Mesothelial cell of epicardium (in vitro differentiated cells): ENCODE data around the gene PHF21B. TPM values are rescaled to one million over a fixed set of nuclear protein-coding genes. Genes with fewer than 3 reads are reported as not detected.

Source experiments
- DNase-seq, 2 experiments: peaks; one replicate each; pipeline ENCODE4 v3.0.0; 2021; ENCODE audit warnings: low spot score in 2 of 2; ENCODE audit not compliant: unreplicated experiment in 2 of 2
- H3K27ac Mint-ChIP-seq: 2 replicates; pipeline ENCODE4 v1.8.0; 2021; ENCODE audit warnings: mixed read lengths
- H3K27me3 Mint-ChIP-seq: 2 replicates; pipeline ENCODE4 v1.8.0; 2021; ENCODE audit warnings: low read depth, mixed read lengths
- H3K36me3 Mint-ChIP-seq: 2 replicates; pipeline ENCODE4 v1.8.0; 2021; ENCODE audit warnings: mixed read lengths
- H3K4me1 Mint-ChIP-seq: 2 replicates; pipeline ENCODE4 v1.8.0; 2021; ENCODE audit warnings: mixed read lengths
- H3K4me3 Mint-ChIP-seq: 2 replicates; pipeline ENCODE4 v1.8.0; 2021; ENCODE audit warnings: mild to moderate bottlenecking, moderate library complexity, mixed read lengths
- H3K9me3 Mint-ChIP-seq: 2 replicates; pipeline ENCODE4 v1.8.0; 2021; ENCODE audit warnings: mixed read lengths
- total RNA-seq: library from RNA; stranded (reverse); gene quantifications from 3 replicates; pipeline ENCODE4 v1.2.1, GENCODE V29; 2021
- TF ChIP-seq, protein P1 (sequence below): fragments of 200-600 bp; sonication (generic); IDR thresholded peaks from one replicate; pipeline ENCODE4 v1.5.0; 2021; ENCODE audit warnings: antibody characterized with exemption; ENCODE audit not compliant: unreplicated experiment

Gene PHF21B
- total RNA-seq, 1 donor from 2014 or later, result 8.6 TPM

DNA sequence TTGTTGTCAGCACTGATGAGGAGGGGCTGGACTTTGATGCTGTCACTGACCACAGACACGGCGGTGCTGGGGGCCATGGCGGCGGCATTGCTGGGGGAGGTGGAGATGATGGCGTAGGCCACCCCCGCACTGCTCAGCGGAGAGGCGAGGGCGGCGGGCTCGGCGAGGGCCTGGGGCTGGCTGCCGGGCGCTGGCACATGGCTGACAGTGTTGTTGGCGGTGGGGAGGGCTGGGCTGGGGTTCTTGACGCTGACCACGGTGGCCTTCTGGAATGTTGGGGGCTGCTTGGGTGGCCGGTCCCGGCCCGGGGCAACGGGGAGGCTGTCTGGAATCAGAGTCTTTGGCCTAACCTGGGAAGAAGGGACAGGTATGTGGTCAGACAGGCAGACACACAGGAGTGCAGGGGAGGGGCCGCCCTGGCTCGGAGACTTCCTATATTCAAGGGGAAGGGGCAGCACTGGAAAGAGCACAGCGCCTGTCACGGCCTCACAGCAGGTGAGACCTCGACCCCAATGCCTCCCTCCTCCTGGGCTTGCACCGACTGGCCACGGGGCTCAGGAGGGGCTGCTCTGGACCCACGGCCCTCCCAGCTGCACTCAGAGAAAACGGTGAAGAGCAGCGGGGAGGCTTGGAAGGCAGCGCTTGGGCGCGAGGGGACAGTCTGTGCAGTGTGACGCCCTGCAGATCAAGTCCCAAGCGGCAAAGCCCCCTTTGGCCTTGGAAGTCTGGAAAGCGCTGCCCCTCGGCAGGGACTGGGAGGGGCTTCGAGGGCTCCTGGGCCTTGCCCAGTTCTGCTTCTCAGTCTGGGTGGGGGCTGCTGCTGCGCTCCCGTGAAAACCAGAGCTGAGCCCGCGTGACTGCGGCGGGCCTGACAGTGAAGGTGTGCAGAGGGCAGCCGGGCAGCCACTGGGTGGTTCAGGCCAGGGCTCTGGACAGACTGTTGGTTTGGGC is 93.2 kb downstream of the PHF21B start:
- TF ChIP-seq, protein P1, sequence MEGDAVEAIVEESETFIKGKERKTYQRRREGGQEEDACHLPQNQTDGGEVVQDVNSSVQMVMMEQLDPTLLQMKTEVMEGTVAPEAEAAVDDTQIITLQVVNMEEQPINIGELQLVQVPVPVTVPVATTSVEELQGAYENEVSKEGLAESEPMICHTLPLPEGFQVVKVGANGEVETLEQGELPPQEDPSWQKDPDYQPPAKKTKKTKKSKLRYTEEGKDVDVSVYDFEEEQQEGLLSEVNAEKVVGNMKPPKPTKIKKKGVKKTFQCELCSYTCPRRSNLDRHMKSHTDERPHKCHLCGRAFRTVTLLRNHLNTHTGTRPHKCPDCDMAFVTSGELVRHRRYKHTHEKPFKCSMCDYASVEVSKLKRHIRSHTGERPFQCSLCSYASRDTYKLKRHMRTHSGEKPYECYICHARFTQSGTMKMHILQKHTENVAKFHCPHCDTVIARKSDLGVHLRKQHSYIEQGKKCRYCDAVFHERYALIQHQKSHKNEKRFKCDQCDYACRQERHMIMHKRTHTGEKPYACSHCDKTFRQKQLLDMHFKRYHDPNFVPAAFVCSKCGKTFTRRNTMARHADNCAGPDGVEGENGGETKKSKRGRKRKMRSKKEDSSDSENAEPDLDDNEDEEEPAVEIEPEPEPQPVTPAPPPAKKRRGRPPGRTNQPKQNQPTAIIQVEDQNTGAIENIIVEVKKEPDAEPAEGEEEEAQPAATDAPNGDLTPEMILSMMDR, result no peak
- DNase-seq, result no peak
- Mint-ChIP-seq H3K36me3 (peaks cover 11% of the 10 kb centered on the region), H3K4me1 (no peaks in the 10 kb centered on the region), H3K9me3 (peaks cover 11% of the 10 kb centered on the region), H3K27me3 (peaks cover 24% of the 10 kb centered on the region), H3K4me3 (no peak overlapping the region), H3K27ac (no peak overlapping the region)

DNA sequence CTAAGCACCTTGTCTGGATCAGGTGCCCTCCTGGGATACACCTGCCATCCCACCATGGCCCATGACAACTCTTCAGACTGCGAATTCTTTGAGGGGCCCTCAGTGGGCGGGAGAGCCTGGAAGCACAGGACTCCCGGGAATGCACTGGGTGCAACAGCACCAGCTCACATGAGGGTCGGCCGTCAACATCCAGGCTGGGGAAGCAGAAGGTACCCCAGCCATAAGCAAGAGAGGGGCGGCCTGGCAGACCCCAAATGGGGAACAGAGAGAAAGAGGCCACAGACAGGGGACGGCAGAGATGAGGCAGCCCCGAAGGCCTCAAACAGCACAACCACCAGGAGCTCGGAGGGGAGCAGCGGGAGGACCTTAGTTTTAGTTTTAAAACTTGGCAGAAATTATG is 94.4 kb downstream of the PHF21B start:
- Mint-ChIP-seq H3K27me3 (peaks cover 20% of the 10 kb centered on the region), H3K4me1 (no peaks in the 10 kb centered on the region), H3K9me3 (peaks cover 18% of the 10 kb centered on the region), H3K27ac (no peak overlapping the region), H3K36me3 (peaks cover 22% of the 10 kb centered on the region), H3K4me3 (no peak overlapping the region)
- DNase-seq, result no peak
- TF ChIP-seq, protein P1, result no peak

DNA sequence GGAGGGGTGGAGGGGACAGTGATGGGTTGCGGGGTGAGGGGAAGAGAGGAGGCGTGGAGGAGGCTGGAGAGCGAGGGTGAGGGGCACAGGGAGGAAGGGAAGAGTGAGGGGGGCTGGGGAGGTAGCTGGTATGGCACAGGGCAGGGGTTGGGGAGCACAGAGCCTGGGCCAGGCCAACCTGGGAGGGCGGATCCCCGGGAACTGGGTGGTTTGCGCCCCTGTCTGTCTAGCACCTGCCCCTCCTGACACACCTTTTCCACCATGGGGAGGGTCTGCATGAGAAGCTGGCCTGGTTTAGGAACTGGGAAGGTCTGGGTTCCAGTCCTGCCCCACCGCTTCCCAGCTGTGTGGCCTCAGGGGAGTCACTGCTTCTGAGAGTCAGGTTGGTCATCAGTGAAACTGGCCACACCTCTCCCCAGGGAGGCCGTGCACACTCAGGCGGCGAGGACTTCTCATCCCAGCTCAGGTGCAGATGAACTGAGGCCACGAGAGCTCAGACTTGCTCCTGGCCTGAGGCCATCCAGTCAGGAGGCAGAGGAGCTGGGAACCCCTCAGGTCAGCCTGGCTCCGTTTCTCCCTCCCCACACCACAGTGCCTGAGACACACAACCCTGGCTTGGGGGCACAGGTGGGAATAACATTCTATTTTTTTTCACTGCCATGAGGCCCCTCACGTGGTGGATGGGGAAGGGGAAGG is 95.6 kb downstream of the PHF21B start:
- H3K36me3 Mint-ChIP-seq, result peaks cover 29% of the 10 kb centered on the region
- peaks cover 20% of the 10 kb centered on the region for H3K9me3 Mint-ChIP-seq
- H3K4me1 Mint-ChIP-seq, result no peaks in the 10 kb centered on the region
- H3K27ac Mint-ChIP-seq, result no peak overlapping the region
- H3K4me3 Mint-ChIP-seq, result no peak overlapping the region
- H3K27me3 Mint-ChIP-seq, result peaks cover 20% of the 10 kb centered on the region
- TF ChIP-seq, protein P1, result no peak
- DNase-seq, result no peak

DNA sequence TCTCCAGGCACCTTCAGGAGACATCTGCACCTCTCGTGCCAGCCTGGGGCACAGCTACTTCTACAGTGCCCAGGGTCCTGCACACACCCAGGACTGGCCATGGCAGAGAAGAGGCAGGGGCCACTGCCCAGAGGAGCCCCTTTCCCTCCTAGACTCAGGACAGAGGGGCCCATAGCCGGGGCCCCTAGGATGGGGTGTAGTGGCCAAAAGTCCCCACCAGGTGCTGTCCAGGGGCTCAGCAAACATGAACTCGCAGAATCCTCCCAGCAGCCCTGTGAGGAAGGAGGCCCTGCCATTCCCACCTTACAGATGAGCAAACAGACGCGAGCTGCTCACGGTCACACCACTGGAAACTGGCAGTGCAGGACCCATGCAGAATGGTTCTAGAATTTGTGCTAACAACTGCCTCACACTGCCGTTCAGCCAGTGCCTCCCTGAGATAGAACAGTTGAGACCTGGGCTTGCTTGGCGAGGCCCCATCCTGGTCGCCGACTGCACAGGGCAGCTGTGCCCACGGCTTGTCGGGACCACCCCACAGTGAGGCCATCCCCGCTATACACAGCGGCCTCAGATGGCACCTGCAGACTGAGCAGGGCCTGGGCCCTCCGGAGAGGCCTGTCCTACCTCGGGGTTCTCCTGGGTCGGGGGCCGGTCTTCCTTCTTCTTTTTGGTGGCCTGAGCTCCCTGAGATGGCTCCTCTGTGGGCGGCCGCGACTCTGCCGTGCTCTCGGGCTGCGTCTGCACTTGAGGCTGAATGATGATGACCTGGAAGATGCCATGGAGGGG is 96.4 kb downstream of the PHF21B start:
- H3K4me1 Mint-ChIP-seq, result no peaks in the 10 kb centered on the region
- H3K27me3 Mint-ChIP-seq, result peaks cover 17% of the 10 kb centered on the region
- H3K4me3 Mint-ChIP-seq, result no peak overlapping the region
- no peak for DNase-seq
- peaks cover 29% of the 10 kb centered on the region for H3K36me3 Mint-ChIP-seq
- peaks cover 20% of the 10 kb centered on the region for H3K9me3 Mint-ChIP-seq
- H3K27ac Mint-ChIP-seq, result no peak overlapping the region
- TF ChIP-seq, protein P1, result peak; percentile 38

DNA sequence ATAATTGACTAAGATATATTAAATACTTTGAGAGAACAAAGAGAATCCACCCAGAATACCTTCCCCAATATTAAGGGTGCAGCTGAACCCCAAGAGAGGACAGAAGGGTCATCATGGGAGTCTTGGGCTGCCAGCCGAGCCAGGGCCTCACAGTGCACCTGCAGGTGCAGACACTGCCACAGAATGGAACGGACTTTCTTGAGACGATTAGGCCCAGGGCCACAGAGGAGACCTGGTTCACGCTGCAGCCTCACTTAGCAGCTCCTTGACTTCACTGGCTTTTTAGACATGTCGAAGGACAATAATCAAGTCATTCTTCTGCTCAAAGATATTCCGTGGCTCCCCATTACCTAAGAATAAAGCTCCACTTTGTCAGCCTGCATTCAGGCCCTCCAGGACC is 100.6 kb downstream of the PHF21B start:
- Mint-ChIP-seq H3K36me3 (peaks cover 38% of the 10 kb centered on the region), H3K4me3 (no peak overlapping the region), H3K4me1 (peaks cover 8% of the 10 kb centered on the region), H3K27ac (no peak overlapping the region), H3K9me3 (peaks cover 24% of the 10 kb centered on the region), H3K27me3 (peaks cover 8% of the 10 kb centered on the region)
- no peak for DNase-seq
- TF ChIP-seq, protein P1, result no peak
